ENCODE results near the gene PLA2G4E. TPM values are rescaled to one million over a fixed set of nuclear protein-coding genes. Genes with fewer than 3 reads are reported as not detected.

PLA2G4E gene
- total and polyA plus RNA-seq, 5 donors, result 0.06 to 0.26 (median 0.08) TPM

- intact Hi-C loops (cut with DNase I), result no loop called here
- Histone ChIP-seq H3K27ac (ENCODE audit: low read length) (no peak overlapping the region), H3K4me3 (ENCODE audit: low read length) (no peak overlapping the region), H3K9me3 (ENCODE audit: control insufficient read depth, low read length) (no peaks in the 10 kb centered on the region), H3K4me1 (ENCODE audit: control insufficient read depth, insufficient read depth, low read length) (peaks cover 10% of the 10 kb centered on the region), H3K27me3 (ENCODE audit: control insufficient read depth, insufficient read depth) (no peaks in the 10 kb centered on the region)
- ATAC-seq, result no peak
- 81% methylated on average over 4 of the region's 4 CpGs for WGBS
- no peak for DNase-seq
Observed at GRCh38 chr15:42014406-42014805, 6.4 kb downstream of the PLA2G4E start.

- no peak for ATAC-seq
- WGBS, result 94% methylated on average over 10 of the region's 10 CpGs
- intact Hi-C loops (cut with DNase I), result no loop called here
Observed at GRCh38 chr15:42012928-42013482, 7.8 kb downstream of the PLA2G4E start.

GRCh38 chr15:42012241-42012640, 8.6 kb downstream of the PLA2G4E start:
- 64% methylated on average over 2 of the region's 2 CpGs for WGBS
- no peak overlapping the region for H3K4me3 ChIP-seq (ENCODE audit: low read length)
- peak in 1 of 3 donors; percentile 2 for DNase-seq
- H3K27me3 ChIP-seq (ENCODE audit: control insufficient read depth, insufficient read depth), result no peaks in the 10 kb centered on the region
- no peak overlapping the region for H3K27ac ChIP-seq (ENCODE audit: low read length)
- intact Hi-C loops (cut with DNase I), result no loop called here
- H3K9me3 ChIP-seq (ENCODE audit: control insufficient read depth, low read length), result no peaks in the 10 kb centered on the region
- H3K4me1 ChIP-seq (ENCODE audit: control insufficient read depth, insufficient read depth, low read length), result no peaks in the 10 kb centered on the region
- no peak for ATAC-seq

More at GRCh38 chr15:42012928-42013482, 7.8 kb downstream of the PLA2G4E start:
- Histone ChIP-seq H3K27me3 (ENCODE audit: control insufficient read depth, insufficient read depth) (no peaks in the 10 kb centered on the region), H3K4me1 (ENCODE audit: control insufficient read depth, insufficient read depth, low read length) (no peaks in the 10 kb centered on the region), H3K4me3 (ENCODE audit: low read length) (no peak overlapping the region), H3K9me3 (ENCODE audit: control insufficient read depth, low read length) (no peaks in the 10 kb centered on the region), H3K27ac (ENCODE audit: low read length) (no peak overlapping the region)
- DNase-seq, result no peak

- no peaks in the 10 kb centered on the region for H3K9me3 ChIP-seq (ENCODE audit: control insufficient read depth, low read length)
Observed at GRCh38 chr15:42011074-42011473, 9.8 kb downstream of the PLA2G4E start.

GRCh38 chr15:42010434-42010833, 10.4 kb downstream of the PLA2G4E start:
- WGBS, result 71% methylated on average over 1 of the region's 1 CpG
- intact Hi-C loops (cut with DNase I), result no loop called here
- ATAC-seq, result no peak
- Histone ChIP-seq H3K4me1 (ENCODE audit: control insufficient read depth, insufficient read depth, low read length) (no peaks in the 10 kb centered on the region), H3K4me3 (ENCODE audit: low read length) (no peak overlapping the region), H3K27me3 (ENCODE audit: control insufficient read depth, insufficient read depth) (no peaks in the 10 kb centered on the region), H3K27ac (ENCODE audit: low read length) (no peak overlapping the region), H3K9me3 (ENCODE audit: control insufficient read depth, low read length) (no peaks in the 10 kb centered on the region)
- DNase-seq, result no peak

More at GRCh38 chr15:42011074-42011473, 9.8 kb downstream of the PLA2G4E start:
- Histone ChIP-seq H3K4me1 (ENCODE audit: control insufficient read depth, insufficient read depth, low read length) (no peaks in the 10 kb centered on the region), H3K27me3 (ENCODE audit: control insufficient read depth, insufficient read depth) (no peaks in the 10 kb centered on the region), H3K27ac (ENCODE audit: low read length) (no peak overlapping the region), H3K4me3 (ENCODE audit: low read length) (no peak overlapping the region)
- DNase-seq (peak in 1 of 3 donors; percentile 7), ATAC-seq (no peak)
- intact Hi-C loops (cut with DNase I), result no loop called here
- whole genome bisulfite sequencing, result 93% methylated on average over 7 of the region's 7 CpGs

- H3K4me1 ChIP-seq (ENCODE audit: control insufficient read depth, insufficient read depth, low read length), result no peaks in the 10 kb centered on the region
- no peaks in the 10 kb centered on the region for H3K9me3 ChIP-seq (ENCODE audit: control insufficient read depth, low read length)
- H3K27ac ChIP-seq (ENCODE audit: low read length), result no peak overlapping the region
- DNase-seq (no peak), ATAC-seq (no peak)
- intact Hi-C loops (cut with DNase I), result no loop called here
- 91% methylated on average over 5 of the region's 5 CpGs for WGBS
- H3K4me3 ChIP-seq (ENCODE audit: low read length), result no peak overlapping the region
- no peaks in the 10 kb centered on the region for H3K27me3 ChIP-seq (ENCODE audit: control insufficient read depth, insufficient read depth)
Observed at GRCh38 chr15:42009474-42009873, 11.4 kb downstream of the PLA2G4E start.

GRCh38 chr15:42009022-42009421, 11.8 kb downstream of the PLA2G4E start:
- DNase-seq, result no peak
- Histone ChIP-seq H3K27ac (ENCODE audit: low read length) (no peak overlapping the region), H3K4me1 (ENCODE audit: control insufficient read depth, insufficient read depth, low read length) (no peaks in the 10 kb centered on the region), H3K4me3 (ENCODE audit: low read length) (no peak overlapping the region), H3K27me3 (ENCODE audit: control insufficient read depth, insufficient read depth) (no peaks in the 10 kb centered on the region), H3K9me3 (ENCODE audit: control insufficient read depth, low read length) (no peaks in the 10 kb centered on the region)
- intact Hi-C loops (cut with DNase I), result no loop called here
- ATAC-seq, result no peak

GRCh38 chr15:42007386-42007785, 13.5 kb downstream of the PLA2G4E start:
- intact Hi-C loops (cut with DNase I), result no loop called here
- Histone ChIP-seq H3K4me1 (ENCODE audit: control insufficient read depth, insufficient read depth, low read length) (peaks cover 1% of the 10 kb centered on the region), H3K27me3 (ENCODE audit: control insufficient read depth, insufficient read depth) (no peaks in the 10 kb centered on the region), H3K9me3 (ENCODE audit: control insufficient read depth, low read length) (no peaks in the 10 kb centered on the region), H3K4me3 (ENCODE audit: low read length) (no peak overlapping the region), H3K27ac (ENCODE audit: low read length) (no peak overlapping the region)
- DNase-seq, result no peak
- 97% methylated on average over 1 of the region's 1 CpG for WGBS
- no peak for ATAC-seq

- H3K9me3 ChIP-seq (ENCODE audit: control insufficient read depth, low read length), result no peaks in the 10 kb centered on the region
- ATAC-seq, result peak in 1 of 2 donors; percentile 25
Observed at GRCh38 chr15:42002333-42002732, 18.5 kb downstream of the PLA2G4E start.

GRCh38 chr15:42001236-42001635, 19.6 kb downstream of the PLA2G4E start:
- no peak for DNase-seq
- no peaks in the 10 kb centered on the region for H3K9me3 ChIP-seq (ENCODE audit: control insufficient read depth, low read length)
- intact Hi-C loops (cut with DNase I), result no loop called here
- WGBS, result 65% methylated on average over 4 of the region's 4 CpGs
- H3K4me3 ChIP-seq (ENCODE audit: low read length), result no peak overlapping the region
- no peaks in the 10 kb centered on the region for H3K27me3 ChIP-seq (ENCODE audit: control insufficient read depth, insufficient read depth)
- ATAC-seq, result no peak
- H3K27ac ChIP-seq (ENCODE audit: low read length), result no peak overlapping the region
- peaks cover 7% of the 10 kb centered on the region for H3K4me1 ChIP-seq (ENCODE audit: control insufficient read depth, insufficient read depth, low read length)

More at GRCh38 chr15:42002333-42002732, 18.5 kb downstream of the PLA2G4E start:
- H3K27me3 ChIP-seq (ENCODE audit: control insufficient read depth, insufficient read depth), result no peaks in the 10 kb centered on the region
- DNase-seq, result no peak
- intact Hi-C loops (cut with DNase I), result no loop called here
- H3K27ac ChIP-seq (ENCODE audit: low read length), result no peak overlapping the region
- H3K4me3 ChIP-seq (ENCODE audit: low read length), result no peak overlapping the region
- peaks cover 7% of the 10 kb centered on the region for H3K4me1 ChIP-seq (ENCODE audit: control insufficient read depth, insufficient read depth, low read length)
- WGBS, result 68% methylated on average over 6 of the region's 6 CpGs

GRCh38 chr15:41999290-42000285, 21.3 kb downstream of the PLA2G4E start:
- Histone ChIP-seq H3K27ac (ENCODE audit: low read length) (no peak overlapping the region), H3K4me3 (ENCODE audit: low read length) (no peak overlapping the region), H3K27me3 (ENCODE audit: control insufficient read depth, insufficient read depth) (no peaks in the 10 kb centered on the region), H3K9me3 (ENCODE audit: control insufficient read depth, low read length) (no peaks in the 10 kb centered on the region), H3K4me1 (ENCODE audit: control insufficient read depth, insufficient read depth, low read length) (peaks cover 7% of the 10 kb centered on the region)
- DNase-seq, result no peak
- intact Hi-C loops (cut with DNase I), result loop anchor here in 1 of 4 donors (10.0 kb wide), 1 partner anchor 145 kb away; no protein-coding TSS in a partner anchor
- ATAC-seq, result peak in 1 of 2 donors; percentile 12
- WGBS, result 88% methylated on average over 15 of the region's 15 CpGs
